Measurements from ENCODE around the gene UNC13C.

UNC13C gene

DNA sequence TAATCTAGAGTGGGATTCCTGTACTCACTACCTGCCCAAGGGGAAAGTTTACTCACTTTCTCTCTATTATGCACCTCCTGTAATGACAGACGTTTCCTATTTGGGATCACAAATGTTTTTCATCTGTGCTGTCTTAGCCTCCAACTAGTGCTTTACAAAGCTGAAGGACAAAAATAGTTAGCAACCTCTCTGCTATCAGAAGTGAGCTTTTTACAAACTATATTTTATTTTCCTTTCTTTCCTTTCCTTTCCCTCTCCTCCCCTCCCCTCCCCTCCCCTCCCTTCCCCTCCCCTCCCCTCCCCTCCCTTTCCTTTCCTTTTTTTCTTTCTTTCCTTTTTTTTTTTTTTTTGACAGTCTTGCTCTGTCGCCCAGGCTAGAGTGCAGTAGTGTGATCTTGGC is 130.8 kb downstream of the UNC13C start:
- DNase-seq (ENCODE audit: low read depth in 2 of 2), result no peak

DNA sequence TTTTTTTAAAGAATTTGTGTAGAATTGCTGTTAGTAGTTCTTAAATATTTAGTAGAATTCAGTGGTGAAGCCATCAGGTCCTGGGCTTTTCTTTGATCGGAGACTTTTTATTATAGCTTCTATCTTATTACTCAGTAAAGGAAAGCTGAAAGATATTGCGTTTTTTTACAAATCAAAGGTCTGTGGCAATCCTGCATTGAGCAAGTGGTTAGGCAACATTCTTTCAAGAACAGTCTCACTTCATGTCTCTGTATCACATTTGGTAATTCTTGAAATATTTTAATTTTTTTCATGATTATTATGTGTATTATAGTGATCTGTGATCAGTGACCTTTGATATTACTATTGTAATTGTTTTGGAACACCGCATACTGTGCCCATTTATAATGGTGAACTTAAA is 140.8 kb downstream of the UNC13C start:
- DNase-seq (ENCODE audit: low read depth in 2 of 2), result no peak

DNA sequence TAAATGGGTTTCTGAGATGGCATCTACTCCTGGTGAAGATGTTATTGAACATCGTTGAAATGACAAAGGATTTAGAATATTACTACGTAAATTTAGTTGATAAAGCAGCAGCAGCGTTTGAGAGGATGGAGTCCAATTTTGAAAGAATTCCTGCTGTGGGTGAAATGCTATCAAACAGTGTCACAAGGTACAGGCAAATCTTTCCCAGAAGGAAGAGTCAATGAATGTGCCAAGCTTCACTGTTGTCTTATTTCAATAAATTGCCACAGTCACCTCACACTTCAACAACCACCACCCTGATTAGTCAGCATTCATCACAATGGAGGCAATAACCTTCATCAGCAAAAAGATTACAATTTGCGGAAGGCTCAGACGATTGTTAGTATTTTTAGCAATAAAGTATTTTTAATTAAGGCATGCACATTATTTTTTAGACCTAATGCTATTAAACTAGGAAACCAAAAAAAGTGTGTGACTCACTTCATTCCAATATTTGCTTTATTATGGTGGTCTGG is 142.8 kb downstream of the UNC13C start:
- DNase-seq (ENCODE audit: low read depth in 2 of 2), result no peak

DNA sequence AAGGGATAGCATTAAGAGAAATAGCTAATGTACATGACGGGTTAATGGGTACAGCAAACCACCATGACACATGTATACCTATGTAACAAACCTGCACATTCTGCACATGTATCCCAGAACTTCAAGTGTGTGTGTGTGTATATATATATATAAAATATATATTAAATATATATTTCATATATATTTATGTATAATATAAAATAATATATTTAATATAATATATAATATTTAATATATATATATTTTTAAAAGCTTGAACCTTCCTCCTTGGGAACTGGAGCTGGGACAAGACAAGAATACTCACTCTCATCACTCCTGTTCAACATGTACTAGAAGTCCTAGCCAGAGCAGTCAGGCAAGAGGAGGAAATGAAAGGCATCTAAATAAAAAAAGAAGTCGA is 149.3 kb downstream of the UNC13C start:
- no peak for DNase-seq (ENCODE audit: low read depth in 2 of 2)

DNA sequence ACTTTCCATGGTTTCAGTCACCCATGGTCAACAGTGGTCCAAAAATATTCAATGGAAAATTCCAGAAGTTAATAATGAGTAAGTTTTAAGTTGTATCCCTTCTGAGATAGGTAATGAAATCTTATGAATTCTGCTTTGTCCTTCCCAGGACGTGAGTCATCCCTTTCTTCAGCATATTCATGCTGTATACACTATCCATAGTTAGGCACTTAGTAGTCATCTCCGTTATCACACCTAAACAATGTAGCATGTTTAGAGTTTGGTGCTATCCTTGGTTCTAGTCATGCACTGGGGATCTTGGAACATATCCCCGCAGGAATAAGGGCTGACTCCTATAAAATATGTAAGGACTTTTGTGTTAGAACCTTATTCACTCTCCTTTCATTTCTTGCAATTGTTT is 153.2 kb downstream of the UNC13C start:
- no peak for DNase-seq (ENCODE audit: low read depth in 2 of 2)

DNA sequence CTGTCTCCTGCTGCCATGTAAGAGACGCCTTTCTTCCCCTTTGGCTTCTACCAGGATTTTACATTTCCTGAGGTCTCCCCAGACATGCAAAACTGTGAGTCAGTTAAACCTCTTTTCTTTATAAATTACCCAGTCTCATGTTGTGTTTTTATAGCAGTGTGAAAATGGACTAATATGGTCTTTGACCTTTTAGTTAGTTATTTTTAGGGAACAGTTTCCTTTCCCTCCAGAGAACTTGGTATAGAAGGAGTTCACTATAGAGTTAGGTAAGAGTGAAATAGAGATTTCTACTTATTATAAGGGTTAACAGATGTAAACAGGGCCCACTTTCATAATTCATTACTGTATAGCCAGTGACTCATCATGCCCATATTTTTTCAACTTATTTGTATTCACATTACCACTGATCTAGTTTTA is 170.9 kb downstream of the UNC13C start:
- DNase-seq (ENCODE audit: low read depth in 2 of 2), result no peak

DNA sequence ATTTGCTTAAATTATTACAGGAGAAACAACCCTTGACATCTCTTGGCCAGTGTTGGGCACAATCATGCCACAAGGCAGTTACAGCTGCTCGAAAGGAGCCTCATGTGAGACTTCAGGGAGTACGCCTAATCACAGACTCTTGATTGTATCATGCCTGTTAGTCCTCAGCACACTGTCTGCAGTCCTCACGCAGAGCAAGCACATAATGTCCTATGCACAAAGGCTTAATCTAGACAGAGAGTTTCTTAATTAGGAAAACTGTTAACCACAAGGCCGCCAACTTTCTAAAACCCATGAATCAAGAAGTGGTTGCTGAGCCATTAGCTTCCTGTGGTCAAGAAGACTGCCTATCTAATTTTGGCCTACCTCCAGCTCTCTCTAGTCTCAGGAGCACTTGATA is 172.0 kb downstream of the UNC13C start:
- no peak for DNase-seq (ENCODE audit: low read depth in 2 of 2)

DNA sequence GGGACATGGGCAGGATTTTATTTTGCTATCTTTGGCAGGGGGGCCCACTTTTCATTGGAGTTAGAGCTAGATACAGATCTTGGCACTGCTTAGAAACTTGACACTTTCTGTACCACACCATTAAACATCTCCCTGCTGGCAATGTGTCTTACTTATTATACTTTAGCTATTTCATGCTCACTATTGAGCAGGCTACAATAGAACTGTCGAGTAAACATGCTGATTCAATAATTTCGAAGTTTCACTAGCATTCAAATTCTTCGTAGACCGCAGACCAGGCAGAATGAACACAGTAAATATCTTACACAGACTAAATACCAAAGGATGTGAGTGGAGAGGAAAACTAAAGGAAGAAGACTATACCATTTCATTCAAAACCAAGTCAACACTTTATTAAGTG is 180.8 kb downstream of the UNC13C start:
- no peak for DNase-seq (ENCODE audit: low read depth in 2 of 2)

DNA sequence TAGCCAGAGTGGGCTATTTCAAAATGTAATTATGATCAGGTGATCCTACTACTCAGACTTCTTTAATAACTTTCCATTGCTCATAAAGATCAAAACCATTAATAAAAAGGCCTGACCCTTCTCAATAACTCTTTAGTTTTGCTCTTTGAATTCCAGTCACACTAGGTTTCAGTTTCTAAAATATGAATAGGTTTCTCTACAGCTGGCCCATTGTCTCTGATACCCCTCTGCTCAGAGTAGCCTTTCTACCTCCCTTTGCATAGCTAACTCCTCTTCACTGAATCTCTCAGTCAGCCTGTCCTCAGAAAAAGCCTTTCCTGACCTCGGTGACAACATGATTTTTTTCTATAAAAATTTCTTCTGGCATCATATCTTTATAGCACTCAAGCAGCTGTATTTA is 209.1 kb downstream of the UNC13C start:
- DNase-seq (ENCODE audit: low read depth in 2 of 2), result no peak

DNA sequence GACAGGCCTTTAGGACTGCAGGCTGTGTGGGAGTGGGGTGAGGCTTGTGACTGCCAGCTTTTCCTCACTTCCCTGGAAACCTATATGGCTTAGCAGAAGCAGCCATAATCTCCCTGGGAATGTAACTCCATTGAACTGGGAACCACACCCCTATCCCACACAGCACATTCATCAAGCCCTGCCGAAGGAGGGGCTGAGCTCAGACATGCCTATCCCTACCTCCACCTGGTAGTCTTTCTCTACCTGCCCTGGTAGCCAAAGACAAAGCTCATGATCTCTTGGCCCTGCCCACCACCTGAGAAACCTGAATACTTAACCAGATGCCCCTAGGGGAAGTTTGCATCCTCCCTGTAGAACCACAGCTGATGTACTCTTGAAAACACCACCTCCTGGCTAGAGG is 219.8 kb downstream of the UNC13C start:
- no peak for DNase-seq (ENCODE audit: low read depth in 2 of 2)

DNA sequence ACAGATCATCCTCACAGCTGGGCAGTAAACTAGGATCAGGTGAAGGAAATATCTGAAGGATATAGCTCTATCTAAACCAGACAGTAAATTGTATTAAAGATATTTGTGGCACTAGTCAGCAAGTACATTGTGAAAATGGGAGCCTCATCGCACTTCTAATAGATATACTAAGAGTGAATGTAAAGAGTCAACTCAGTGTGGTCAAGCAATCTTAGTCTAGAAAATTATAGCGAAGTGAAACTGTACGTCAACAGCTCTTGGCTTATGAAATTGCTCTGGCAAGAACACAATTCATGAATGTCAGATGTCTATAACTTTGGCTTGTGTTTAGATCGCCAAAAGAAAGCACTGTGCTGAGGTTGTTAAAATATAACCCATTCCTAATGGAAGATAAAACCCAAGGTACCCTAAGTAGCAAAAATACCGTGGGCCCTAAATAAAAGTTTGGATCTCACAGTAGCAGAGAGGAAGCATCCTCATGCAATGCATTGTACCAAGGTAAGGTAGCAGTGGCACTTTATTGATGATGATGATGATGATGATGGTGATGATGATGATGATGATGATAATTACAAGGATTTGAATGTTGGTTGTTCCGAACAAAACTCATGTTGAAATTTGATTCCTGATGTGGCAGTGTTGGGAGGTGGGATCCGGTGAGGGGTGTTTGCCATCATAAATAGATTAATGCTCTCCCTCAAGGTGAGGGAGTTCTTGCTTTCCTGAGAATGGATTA is 228.5 kb downstream of the UNC13C start:
- DNase-seq (ENCODE audit: low read depth in 2 of 2), result no peak

DNA sequence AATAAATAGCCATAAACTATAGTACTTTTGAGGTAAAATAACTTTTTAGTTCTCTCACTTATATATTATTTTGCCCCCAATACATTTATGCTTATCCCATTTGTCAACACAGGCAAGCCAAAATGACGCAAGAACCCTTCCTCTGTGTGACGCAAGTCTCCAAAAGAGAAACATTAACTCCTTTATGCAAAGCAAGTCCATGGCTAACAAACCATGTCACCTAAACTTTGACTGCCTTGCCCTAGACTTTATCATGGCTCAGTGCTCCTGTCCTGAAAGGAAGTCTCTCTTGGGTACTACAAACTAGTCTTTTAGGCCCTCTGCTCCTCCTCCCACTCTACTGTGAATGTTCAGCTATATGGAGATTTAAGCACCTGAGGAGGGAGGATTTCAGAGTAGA is 230.5 kb downstream of the UNC13C start:
- DNase-seq (ENCODE audit: low read depth in 2 of 2), result no peak

DNA sequence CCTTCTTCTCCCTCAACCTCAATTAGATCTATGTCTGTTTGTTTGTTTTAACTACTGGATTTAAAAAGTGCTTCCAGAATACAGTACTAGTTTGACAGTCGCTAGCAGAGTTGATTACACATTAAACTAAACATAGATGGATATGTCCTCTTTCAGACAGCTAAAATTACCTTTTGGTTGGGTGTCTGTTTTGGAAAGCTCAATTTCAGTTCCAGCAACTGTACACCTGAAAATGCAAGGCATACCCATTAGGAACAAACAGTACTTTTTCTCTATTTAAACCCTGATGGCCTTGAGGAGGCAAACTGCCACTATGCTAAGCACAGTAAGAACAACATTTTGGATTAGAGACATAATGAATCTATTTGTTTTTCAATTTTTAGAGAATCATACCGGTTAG is 234.4 kb downstream of the UNC13C start:
- DNase-seq (ENCODE audit: low read depth in 2 of 2), result no peak

DNA sequence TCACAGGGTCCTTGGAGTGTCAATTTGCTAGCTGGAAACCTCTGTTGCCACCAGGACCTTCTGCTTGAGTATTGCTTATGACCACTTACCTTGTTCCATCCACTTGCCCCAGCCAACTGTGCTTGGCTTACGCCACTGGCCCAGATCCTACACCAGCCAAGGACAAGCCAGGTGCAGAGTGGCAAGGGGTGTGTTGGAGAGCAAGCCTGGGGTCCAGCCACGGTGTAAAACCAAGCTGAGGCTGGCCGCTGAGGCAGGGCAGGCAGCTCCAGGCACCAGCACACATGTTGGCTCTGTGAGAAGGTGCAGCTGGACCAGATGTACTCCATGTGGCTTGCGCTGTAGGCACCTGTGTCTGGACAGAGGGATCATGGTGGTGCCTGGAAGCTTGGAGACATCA is 248.2 kb downstream of the UNC13C start:
- no peak for DNase-seq (ENCODE audit: low read depth in 2 of 2)

DNA sequence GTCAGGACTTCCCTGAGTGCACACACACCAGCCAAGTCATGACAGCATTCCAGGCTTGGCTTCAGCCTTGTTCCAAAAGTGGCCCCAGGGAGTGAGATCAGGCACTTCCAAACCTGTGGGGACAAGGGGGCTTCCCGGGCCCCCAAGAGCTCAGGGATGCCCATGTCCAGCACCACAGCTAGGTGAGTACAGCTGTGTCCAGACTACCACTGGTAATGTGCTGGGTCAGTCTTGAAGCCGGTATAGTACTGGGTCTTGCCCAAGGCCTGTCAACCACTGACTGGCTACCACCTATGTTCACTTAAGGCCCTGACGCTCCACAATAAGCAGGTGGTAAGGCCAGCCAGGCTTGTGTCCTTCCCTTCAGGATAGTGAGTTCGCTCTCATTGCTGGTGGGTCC is 249.3 kb downstream of the UNC13C start:
- no peak for DNase-seq (ENCODE audit: low read depth in 2 of 2)

DNA sequence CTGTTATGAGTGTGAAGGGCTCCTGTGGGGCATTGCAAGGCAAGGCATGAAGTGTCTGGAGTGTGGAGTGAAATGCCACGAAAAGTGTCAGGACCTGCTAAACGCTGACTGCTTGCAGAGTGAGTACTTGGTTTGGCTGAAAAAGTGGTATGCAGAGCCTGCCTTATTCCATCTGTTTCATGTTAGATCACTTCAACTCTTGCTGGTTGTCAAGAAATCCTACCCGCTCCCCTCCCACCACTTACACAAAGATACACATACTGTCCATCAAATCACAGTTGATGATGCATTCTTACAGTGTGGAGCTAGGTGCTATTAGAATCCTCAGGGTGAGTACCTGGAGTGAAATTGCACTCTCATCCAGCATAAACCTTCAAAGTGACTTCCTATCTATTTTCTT is 272.1 kb downstream of the UNC13C start:
- DNase-seq (ENCODE audit: low read depth in 2 of 2), result no peak

DNA sequence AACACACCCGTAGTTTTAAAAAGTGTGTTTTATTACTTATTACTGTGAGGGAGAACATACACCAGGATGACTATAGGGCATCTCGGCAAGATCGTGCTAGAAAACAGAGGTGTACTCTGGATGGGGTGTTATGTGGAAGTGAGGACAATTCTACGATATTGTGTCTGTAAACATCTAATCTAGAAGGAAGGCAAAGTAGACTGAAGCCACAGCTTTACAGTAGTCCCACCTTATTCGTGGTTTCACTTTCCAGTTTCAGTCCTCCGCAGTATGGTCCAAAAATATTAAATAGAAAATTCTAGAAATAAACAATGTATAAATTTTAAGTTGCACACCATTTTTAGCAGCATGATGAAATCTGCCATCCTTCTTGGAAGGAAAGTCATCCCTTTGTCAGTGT is 277.9 kb downstream of the UNC13C start:
- DNase-seq (ENCODE audit: low read depth in 2 of 2), result no peak

DNA sequence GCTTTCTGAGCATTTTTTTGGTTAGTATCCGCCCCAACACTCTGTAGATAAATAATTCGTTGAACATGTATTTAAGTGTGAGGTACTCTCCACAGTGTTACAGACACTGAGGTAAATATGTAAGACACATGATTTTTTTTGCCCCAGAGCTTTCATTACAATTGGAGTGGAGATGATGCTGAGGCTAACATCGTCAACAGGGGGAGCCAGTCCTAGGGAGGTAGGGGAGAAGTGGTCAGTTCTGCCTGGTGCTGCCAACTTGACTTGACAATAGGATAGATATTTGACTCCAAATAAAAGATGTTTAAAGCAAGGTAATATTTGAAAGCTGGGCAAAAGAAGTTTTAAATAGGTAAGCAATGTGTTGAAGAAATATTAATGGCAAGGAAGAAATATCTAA is 295.7 kb downstream of the UNC13C start:
- no peak for DNase-seq (ENCODE audit: low read depth in 2 of 2)

DNA sequence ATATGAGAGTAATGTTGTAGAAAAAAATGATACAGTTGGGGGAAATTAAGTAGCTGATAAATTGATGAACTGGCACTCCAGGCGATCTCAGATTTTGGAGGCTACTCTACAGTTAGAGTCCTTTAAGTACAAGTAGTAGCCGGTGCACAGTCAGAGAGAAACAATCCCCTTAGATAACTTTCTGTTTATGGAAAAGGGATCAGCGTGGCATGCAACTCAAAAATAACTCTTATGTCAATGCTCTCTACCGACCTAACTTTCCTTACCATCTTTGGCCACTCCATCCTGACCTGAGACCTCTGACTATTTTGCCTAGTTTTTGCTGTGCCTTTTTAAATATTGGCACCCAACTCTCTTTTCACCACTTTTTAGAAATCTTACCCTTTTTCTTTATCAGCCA is 299.6 kb downstream of the UNC13C start:
- no peak for DNase-seq (ENCODE audit: low read depth in 2 of 2)

DNA sequence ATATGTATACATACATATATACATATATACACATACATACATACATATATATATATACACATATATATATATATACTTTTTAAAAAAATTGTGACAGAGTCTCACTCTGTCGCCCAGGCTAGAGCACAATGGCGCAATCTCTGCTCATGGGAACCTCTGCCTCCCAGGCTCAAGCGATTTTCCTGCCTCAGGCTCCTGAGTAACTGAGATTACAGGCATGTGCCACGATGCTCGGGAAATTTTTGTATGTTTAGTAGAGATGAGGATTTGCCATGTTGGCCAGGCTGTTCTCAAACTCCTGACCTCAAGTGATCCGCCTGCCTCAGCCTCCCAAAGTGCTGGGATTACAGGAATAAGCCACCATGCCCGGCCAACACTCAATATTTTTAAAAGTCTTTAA is 302.5 kb downstream of the UNC13C start:
- DNase-seq (ENCODE audit: low read depth in 2 of 2), result no peak

DNA sequence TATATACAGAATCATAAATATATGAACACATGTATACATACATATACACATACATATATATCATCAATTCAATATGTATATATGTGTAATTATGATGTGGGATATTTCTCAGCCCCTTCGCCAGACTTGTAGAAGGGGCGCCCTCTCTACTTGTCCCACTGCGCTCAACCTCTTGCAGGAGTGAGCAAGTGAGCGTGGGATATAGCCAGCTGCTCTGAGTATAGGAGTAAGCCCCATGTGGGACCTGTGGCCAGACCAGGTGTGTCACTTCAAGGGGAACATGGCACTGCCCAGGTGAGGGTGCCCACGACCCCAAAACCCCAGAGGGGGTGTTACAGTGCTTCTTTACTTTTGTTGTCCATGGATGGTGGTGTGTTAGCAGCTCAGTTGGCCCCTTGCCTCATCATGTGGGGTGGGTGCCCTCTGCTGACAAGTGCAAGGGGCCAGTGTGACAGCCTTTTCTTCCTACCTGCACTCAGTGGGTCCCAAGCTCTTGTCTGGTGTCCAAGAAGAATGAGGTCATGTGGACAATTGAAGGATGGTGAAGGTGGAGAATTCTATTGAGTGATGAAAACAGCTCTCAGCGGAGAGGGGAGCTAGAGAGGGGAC is 304.1 kb downstream of the UNC13C start:
- no peak for DNase-seq (ENCODE audit: low read depth in 2 of 2)

DNA sequence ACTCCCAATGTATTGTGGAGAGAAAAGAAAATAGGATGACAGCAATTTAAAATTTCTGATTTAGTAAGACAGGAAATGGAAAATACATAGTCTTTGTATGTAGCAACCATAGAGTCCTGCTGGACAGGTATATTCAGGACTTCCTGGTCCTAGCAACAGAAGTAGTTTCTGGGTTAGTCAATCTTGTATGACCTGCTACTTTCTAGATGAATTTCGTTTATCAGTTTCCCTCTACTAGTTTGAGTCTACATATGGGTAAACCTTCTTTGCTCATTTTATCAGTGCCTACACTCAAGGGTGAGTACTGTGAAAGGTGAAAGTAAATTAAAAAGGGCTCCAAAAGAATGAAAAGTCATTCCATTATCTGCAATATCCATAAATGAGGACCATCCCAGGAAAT is 309.8 kb downstream of the UNC13C start:
- DNase-seq (ENCODE audit: low read depth in 2 of 2), result no peak

DNA sequence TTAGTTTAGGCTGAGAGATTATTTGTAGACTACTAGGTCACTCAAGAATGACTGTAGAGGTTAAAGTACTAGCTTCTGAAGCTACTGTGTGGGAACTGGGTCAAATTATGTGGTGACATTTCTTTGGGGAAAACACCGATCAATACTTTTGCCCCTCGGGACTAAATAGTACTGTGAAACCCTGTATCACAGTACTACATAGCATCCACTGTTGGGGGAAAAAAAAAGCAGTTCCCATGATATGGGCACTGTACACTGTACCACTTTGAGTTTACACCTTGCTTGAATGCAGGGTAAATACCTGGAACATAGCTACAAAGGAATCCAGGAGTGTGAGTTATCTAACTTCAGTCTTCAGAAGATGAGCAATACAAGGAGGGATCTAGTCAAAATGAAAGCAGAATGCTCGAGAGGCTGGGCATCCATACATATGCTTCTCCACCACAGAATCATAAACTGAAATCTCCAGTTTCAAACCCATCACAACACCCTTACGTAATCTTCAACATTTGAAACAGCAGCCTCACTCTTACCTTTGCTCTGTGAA is 311.4 kb downstream of the UNC13C start:
- no peak for DNase-seq (ENCODE audit: low read depth in 2 of 2)

Measured in stimulated activated CD4-positive, alpha-beta T cell treated with anti-CD3 and anti-CD28 coated beads, Interleukin-1b, Interleukin-23, amount 100 ng/mL, for 4 hours (primary cell).